PFSK-1 (cell line): ENCODE data around the gene TBX1.

Experiments
- FOXP2 ChIP-seq: optimal IDR thresholded peaks from 2 replicates; pipeline ENCODE3; 2011; ENCODE audit warnings: borderline replicate concordance, control low read depth, inconsistent platforms; ENCODE audit not compliant: insufficient read depth; ENCODE audit errors: extremely low read length, extremely low read depth
- POLR2AphosphoS5 ChIP-seq: IDR thresholded peaks from 2 replicates; pipeline ENCODE4 v1.6.1; 2012; ENCODE audit warnings: low read depth, mild to moderate bottlenecking, control low read depth, low read length, moderate library complexity
- REST ChIP-seq, 2 experiments: IDR thresholded peaks; 2 replicates each; pipeline versions ENCODE4 v1.6.1 to v1.8.0; 2011 to 2012; ENCODE audit warnings: low read depth in 2 of 2, low read length in 2 of 2, control low read depth in 1 of 2, inconsistent platforms in 1 of 2, mild to moderate bottlenecking in 1 of 2, moderate library complexity in 1 of 2; ENCODE audit not compliant: insufficient read depth in 1 of 2
- SIN3A ChIP-seq: IDR thresholded peaks from 2 replicates; pipeline ENCODE4 v1.6.1; 2012; ENCODE audit warnings: mild to moderate bottlenecking, low read length, moderate library complexity, borderline replicate concordance; ENCODE audit not compliant: insufficient read depth
- TAF1 ChIP-seq: IDR thresholded peaks from 2 replicates; pipeline ENCODE4 v1.6.1; 2012; ENCODE audit warnings: low read length, control low read depth, borderline replicate concordance; ENCODE audit not compliant: insufficient read depth

The TBX1 gene

GRCh38 chr22:19716041-19716828 is 44.3 kb upstream of the TBX1 start:
- TF ChIP-seq REST (IDR thresholded peaks at IDR 0.05; ENCODE audit: insufficient read depth in 1 of 2, low read depth in 2 of 2, low read length in 2 of 2) (no peak), TAF1 (no peak), FOXP2 (no peak), SIN3A (no peak)

GRCh38 chr22:19716829-19717105 is 43.8 kb upstream of the TBX1 start:
- TF ChIP-seq FOXP2 (no peak), SIN3A (no peak), POLR2AphosphoS5 (no peak)

GRCh38 chr22:19717181-19717580 is 43.4 kb upstream of the TBX1 start:
- TF ChIP-seq FOXP2 (no peak), TAF1 (no peak), SIN3A (no peak)

GRCh38 chr22:19717691-19718455 is 42.7 kb upstream of the TBX1 start:
- TF ChIP-seq TAF1 (no peak), FOXP2 (peak; percentile 41)

- TF ChIP-seq FOXP2 (peak; percentile 43), SIN3A (no peak), POLR2AphosphoS5 (no peak)
Measured at GRCh38 chr22:19718456-19719049, 42.0 kb upstream of the TBX1 start.

- TF ChIP-seq POLR2AphosphoS5 = no peak
- TF ChIP-seq REST (IDR thresholded peaks at IDR 0.05; ENCODE audit: insufficient read depth in 1 of 2, low read depth in 2 of 2, low read length in 2 of 2) = no peak
- no peak for TF ChIP-seq SIN3A
- no peak for TF ChIP-seq FOXP2
- TF ChIP-seq TAF1 = no peak
Measured at GRCh38 chr22:19719050-19719482, 41.5 kb upstream of the TBX1 start.

GRCh38 chr22:19719488-19720021 is 41.0 kb upstream of the TBX1 start:
- TF ChIP-seq SIN3A = no peak
- TF ChIP-seq REST (IDR thresholded peaks at IDR 0.05; ENCODE audit: insufficient read depth in 1 of 2, low read depth in 2 of 2, low read length in 2 of 2) = no peak
- TF ChIP-seq TAF1 = no peak
- no peak for TF ChIP-seq POLR2AphosphoS5
- no peak for TF ChIP-seq FOXP2
